Fibroblast of pulmonary artery (primary cell): ENCODE data around the gene SLC22A23.

ENCODE experiments used
- DNase-seq: peaks from one replicate; pipeline ENCODE4 v3.0.0-alpha.2; 2010; ENCODE audit warnings: low read depth
- H3K4me3 ChIP-seq: replicated peaks from 2 replicates; pipeline ENCODE4 v1.5.1; 2011; ENCODE audit warnings: low read depth, mild to moderate bottlenecking, control low read depth, low read length, moderate library complexity
- TF ChIP-seq, protein P1 (sequence below): IDR thresholded peaks from 2 replicates; pipeline ENCODE4 v1.5.1; 2011; ENCODE audit warnings: mild to moderate bottlenecking, control low read depth, low read length, inconsistent platforms; ENCODE audit errors: missing control alignments

SLC22A23 gene

GRCh38 chr6:3331494-3331893 is 125.4 kb downstream of the SLC22A23 start:
- no peak for DNase-seq
- TF ChIP-seq, protein P1, sequence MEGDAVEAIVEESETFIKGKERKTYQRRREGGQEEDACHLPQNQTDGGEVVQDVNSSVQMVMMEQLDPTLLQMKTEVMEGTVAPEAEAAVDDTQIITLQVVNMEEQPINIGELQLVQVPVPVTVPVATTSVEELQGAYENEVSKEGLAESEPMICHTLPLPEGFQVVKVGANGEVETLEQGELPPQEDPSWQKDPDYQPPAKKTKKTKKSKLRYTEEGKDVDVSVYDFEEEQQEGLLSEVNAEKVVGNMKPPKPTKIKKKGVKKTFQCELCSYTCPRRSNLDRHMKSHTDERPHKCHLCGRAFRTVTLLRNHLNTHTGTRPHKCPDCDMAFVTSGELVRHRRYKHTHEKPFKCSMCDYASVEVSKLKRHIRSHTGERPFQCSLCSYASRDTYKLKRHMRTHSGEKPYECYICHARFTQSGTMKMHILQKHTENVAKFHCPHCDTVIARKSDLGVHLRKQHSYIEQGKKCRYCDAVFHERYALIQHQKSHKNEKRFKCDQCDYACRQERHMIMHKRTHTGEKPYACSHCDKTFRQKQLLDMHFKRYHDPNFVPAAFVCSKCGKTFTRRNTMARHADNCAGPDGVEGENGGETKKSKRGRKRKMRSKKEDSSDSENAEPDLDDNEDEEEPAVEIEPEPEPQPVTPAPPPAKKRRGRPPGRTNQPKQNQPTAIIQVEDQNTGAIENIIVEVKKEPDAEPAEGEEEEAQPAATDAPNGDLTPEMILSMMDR = no peak
- no peak overlapping the region for H3K4me3 ChIP-seq

DNA sequence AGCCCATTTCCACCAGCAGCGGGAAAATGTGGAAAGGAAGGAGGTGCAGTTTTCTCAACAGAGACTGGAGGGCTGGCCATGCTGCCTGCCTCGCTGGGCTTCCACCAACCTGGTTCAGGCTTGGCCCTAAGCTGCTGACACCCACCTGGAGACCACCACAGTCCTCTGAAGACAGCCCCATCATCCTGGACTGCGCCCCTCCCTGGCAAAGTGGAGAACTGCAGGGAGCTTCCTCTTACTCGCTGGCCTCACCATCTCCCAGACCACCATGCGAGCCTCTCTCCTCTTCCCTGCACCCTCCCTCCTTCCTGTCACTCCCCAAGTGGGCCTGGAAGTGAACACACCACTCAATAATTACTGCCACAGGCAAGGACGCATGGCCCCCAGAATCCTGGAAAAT is 126.7 kb downstream of the SLC22A23 start:
- TF ChIP-seq, protein P1 = no peak
- DNase-seq = no peak
- no peak overlapping the region for H3K4me3 ChIP-seq

- TF ChIP-seq, protein P1 = no peak
- H3K4me3 ChIP-seq = no peak overlapping the region
- DNase-seq = no peak
Observed at GRCh38 chr6:3329393-3330051, 127.3 kb downstream of the SLC22A23 start.

DNA sequence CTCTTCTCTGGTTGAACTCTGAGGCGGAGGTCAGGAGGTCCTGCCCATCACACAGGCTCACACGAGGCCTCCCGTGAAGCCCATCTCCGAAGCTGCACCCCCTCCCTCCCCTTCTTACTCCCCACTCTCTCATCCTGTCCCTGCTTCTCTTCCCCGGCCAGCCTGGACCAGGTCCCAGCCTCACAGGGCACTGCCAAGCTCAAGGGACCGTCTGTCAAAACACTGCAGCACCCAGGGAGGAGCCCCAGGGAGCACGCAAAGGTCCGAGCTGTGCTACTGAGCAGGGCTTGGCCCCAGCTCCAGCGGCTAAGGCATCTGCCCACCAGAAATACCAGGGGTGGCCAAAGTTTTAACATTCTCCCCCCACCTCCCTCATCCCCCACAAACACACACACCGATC is 128.1 kb downstream of the SLC22A23 start:
- DNase-seq = no peak
- TF ChIP-seq, protein P1 = no peak
- H3K4me3 ChIP-seq = no peak overlapping the region

GRCh38 chr6:3328145-3328544 is 128.7 kb downstream of the SLC22A23 start:
- peak; percentile 55 for DNase-seq
- TF ChIP-seq, protein P1 = no peak
- H3K4me3 ChIP-seq = no peak overlapping the region

GRCh38 chr6:3327403-3327802 is 129.4 kb downstream of the SLC22A23 start:
- H3K4me3 ChIP-seq = no peak overlapping the region
- TF ChIP-seq, protein P1 = no peak
- DNase-seq = no peak

DNA sequence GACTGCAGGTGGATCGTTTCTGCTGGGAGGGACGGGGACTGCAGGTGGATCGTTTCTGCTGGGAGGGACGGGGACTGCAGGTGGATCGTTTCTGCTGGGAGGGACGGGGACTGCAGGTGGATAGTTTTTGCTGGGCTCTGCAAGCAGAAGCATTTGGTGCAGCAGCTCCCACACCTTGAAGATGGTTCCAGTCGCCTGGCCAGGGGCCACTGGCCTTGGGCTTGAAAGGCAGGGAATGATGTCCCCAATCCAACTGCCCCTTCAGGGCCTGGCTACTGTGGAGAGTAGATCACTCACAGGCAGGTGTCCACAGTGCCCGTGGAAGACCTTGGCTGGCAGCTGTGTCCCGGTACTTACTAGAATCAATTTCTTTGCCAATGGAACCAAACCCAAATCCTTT is 129.9 kb downstream of the SLC22A23 start:
- H3K4me3 ChIP-seq = no peak overlapping the region
- TF ChIP-seq, protein P1 = no peak
- DNase-seq = no peak
